ENCODE results near the gene MYL9. TPM values are rescaled to one million over a fixed set of nuclear protein-coding genes. Genes with fewer than 3 reads are reported as not detected.

MYL9 gene
- total RNA-seq, 1 donor from 2014 or later = 709 TPM

- intact Hi-C loops (cut with DNase I) = no loop called here
- DNase-seq (ENCODE audit: low spot score) (no peak), ATAC-seq (no peak)
These were observed 18.0 kb upstream of the MYL9 start for GRCh38 chr20:36523341-36523740.

GRCh38 chr20:36525620-36526365 lies 15.5 kb upstream of the MYL9 start:
- DNase-seq (ENCODE audit: low spot score) = peak; percentile 51
- intact Hi-C loops (cut with DNase I) = no loop called here
- no peak for ATAC-seq

GRCh38 chr20:36526521-36527011 lies 14.8 kb upstream of the MYL9 start:
- DNase-seq (ENCODE audit: low spot score) (peak; percentile 50), ATAC-seq (no peak)
- intact Hi-C loops (cut with DNase I) = no loop called here

GRCh38 chr20:36527331-36528125 lies 13.8 kb upstream of the MYL9 start:
- intact Hi-C loops (cut with DNase I) = no loop called here
- peak; percentile 48 for ATAC-seq
- DNase-seq (ENCODE audit: low spot score) = peak; percentile 54

- DNase-seq (ENCODE audit: low spot score) (peak; percentile 41), ATAC-seq (peak; percentile 15)
These were observed 13.0 kb upstream of the MYL9 start for GRCh38 chr20:36528176-36528874.

GRCh38 chr20:36528875-36529417 lies 12.4 kb upstream of the MYL9 start:
- intact Hi-C loops (cut with DNase I) = no loop called here
- ATAC-seq = peak; percentile 9

More at GRCh38 chr20:36528176-36528874, 13.0 kb upstream of the MYL9 start:
- intact Hi-C loops (cut with DNase I) = no loop called here

GRCh38 chr20:36532388-36532787 lies 8.9 kb upstream of the MYL9 start:
- DNase-seq (ENCODE audit: low spot score) (no peak), ATAC-seq (no peak)
- intact Hi-C loops (cut with DNase I) = no loop called here

More at GRCh38 chr20:36528875-36529417, 12.4 kb upstream of the MYL9 start:
- DNase-seq (ENCODE audit: low spot score) = peak; percentile 45

GRCh38 chr20:36532822-36533221 lies 8.5 kb upstream of the MYL9 start:
- DNase-seq (ENCODE audit: low spot score) = no peak
- ATAC-seq = no peak
- intact Hi-C loops (cut with DNase I) = no loop called here

GRCh38 chr20:36538026-36538722 lies 3.1 kb upstream of the MYL9 start:
- intact Hi-C loops (cut with DNase I) = no loop called here
- ATAC-seq = no peak
- no peak for DNase-seq (ENCODE audit: low spot score)

GRCh38 chr20:36540551-36541211 lies 638 bp upstream of the MYL9 start:
- DNase-seq (ENCODE audit: low spot score) (peak; percentile 73), ATAC-seq (no peak)
- intact Hi-C loops (cut with DNase I) = no loop called here

GRCh38 chr20:36541768-36542488 lies 609 bp downstream of the MYL9 start:
- ATAC-seq (peak; percentile 74), DNase-seq (ENCODE audit: low spot score) (peak; percentile 81)
- intact Hi-C loops (cut with DNase I) = no loop called here

- intact Hi-C loops (cut with DNase I) = no loop called here
- peak; percentile 1 for ATAC-seq
These were observed 1.3 kb downstream of the MYL9 start for GRCh38 chr20:36542516-36543183.

GRCh38 chr20:36543184-36544133 lies 2.1 kb downstream of the MYL9 start:
- peak; percentile 92 for DNase-seq (ENCODE audit: low spot score)
- ATAC-seq = peak; percentile 84
- intact Hi-C loops (cut with DNase I) = no loop called here

More at GRCh38 chr20:36542516-36543183, 1.3 kb downstream of the MYL9 start:
- DNase-seq (ENCODE audit: low spot score) = no peak

GRCh38 chr20:36544134-36545018 lies 3.1 kb downstream of the MYL9 start:
- peak; percentile 70 for DNase-seq (ENCODE audit: low spot score)
- no peak for ATAC-seq
- intact Hi-C loops (cut with DNase I) = no loop called here

All from sciatic nerve (tissue), 2 donors.